ENCODE results near the gene TMOD1.

DNA sequence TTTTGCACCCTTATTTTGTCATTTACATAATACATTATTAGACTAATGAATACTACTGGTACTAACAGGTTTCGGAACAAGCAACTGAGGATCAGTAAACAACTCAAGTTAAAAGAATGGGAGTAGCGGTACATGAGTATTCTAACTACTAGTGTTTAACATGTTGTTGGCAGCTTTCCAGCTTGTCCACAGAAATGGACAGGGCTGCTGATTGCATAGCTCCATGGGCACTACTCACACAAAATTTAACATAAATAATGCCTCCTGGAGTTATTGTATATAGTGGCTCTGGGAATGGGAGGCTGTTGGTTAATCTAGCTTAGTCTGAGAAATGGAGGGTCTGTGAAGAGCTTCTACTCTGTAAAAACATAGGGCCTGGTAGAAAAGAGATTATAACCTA is 138.9 kb downstream of the TMOD1 start:
- TF ChIP-seq, protein P1, sequence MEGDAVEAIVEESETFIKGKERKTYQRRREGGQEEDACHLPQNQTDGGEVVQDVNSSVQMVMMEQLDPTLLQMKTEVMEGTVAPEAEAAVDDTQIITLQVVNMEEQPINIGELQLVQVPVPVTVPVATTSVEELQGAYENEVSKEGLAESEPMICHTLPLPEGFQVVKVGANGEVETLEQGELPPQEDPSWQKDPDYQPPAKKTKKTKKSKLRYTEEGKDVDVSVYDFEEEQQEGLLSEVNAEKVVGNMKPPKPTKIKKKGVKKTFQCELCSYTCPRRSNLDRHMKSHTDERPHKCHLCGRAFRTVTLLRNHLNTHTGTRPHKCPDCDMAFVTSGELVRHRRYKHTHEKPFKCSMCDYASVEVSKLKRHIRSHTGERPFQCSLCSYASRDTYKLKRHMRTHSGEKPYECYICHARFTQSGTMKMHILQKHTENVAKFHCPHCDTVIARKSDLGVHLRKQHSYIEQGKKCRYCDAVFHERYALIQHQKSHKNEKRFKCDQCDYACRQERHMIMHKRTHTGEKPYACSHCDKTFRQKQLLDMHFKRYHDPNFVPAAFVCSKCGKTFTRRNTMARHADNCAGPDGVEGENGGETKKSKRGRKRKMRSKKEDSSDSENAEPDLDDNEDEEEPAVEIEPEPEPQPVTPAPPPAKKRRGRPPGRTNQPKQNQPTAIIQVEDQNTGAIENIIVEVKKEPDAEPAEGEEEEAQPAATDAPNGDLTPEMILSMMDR (IDR thresholded peaks at IDR 0.05), result no peak
- TF ChIP-seq POLR2A (IDR thresholded peaks at IDR 0.05), result no peak

Data from testis (tissue), 2 donors.